ENCODE measurements around the gene ACIN1. TPM values are rescaled to one million over a fixed set of nuclear protein-coding genes. Genes with fewer than 3 reads are reported as not detected.

The ACIN1 gene
- total RNA-seq, 1 experiment from 2014 or later: 181 TPM

- Mint-ChIP-seq H3K27me3 (ENCODE audit: unreplicated experiment) (peaks cover 35% of the 10 kb centered on the region), H3K9me3 (ENCODE audit: low read depth, unreplicated experiment) (no peaks in the 10 kb centered on the region), H3K27ac (ENCODE audit: unreplicated experiment) (no peak overlapping the region), H3K4me1 (ENCODE audit: low read depth, unreplicated experiment) (no peaks in the 10 kb centered on the region), H3K4me3 (ENCODE audit: low read depth, unreplicated experiment) (no peak overlapping the region), H3K36me3 (ENCODE audit: insufficient read depth, unreplicated experiment) (no peaks in the 10 kb centered on the region)
- no peak for DNase-seq
- CTCF ChIA-PET: no interaction called here
- TF ChIP-seq, protein P1, sequence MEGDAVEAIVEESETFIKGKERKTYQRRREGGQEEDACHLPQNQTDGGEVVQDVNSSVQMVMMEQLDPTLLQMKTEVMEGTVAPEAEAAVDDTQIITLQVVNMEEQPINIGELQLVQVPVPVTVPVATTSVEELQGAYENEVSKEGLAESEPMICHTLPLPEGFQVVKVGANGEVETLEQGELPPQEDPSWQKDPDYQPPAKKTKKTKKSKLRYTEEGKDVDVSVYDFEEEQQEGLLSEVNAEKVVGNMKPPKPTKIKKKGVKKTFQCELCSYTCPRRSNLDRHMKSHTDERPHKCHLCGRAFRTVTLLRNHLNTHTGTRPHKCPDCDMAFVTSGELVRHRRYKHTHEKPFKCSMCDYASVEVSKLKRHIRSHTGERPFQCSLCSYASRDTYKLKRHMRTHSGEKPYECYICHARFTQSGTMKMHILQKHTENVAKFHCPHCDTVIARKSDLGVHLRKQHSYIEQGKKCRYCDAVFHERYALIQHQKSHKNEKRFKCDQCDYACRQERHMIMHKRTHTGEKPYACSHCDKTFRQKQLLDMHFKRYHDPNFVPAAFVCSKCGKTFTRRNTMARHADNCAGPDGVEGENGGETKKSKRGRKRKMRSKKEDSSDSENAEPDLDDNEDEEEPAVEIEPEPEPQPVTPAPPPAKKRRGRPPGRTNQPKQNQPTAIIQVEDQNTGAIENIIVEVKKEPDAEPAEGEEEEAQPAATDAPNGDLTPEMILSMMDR (IDR thresholded peaks at IDR 0.05; ENCODE audit: unreplicated experiment): no peak
- intact Hi-C loops (cut with micrococcal nuclease; ENCODE audit: unreplicated experiment): no loop called here
- no TSS peak for BruUV-seq (replicated peaks)
Measured at GRCh38 chr14:23106747-23107045, 11.8 kb upstream of the ACIN1 start.

DNA sequence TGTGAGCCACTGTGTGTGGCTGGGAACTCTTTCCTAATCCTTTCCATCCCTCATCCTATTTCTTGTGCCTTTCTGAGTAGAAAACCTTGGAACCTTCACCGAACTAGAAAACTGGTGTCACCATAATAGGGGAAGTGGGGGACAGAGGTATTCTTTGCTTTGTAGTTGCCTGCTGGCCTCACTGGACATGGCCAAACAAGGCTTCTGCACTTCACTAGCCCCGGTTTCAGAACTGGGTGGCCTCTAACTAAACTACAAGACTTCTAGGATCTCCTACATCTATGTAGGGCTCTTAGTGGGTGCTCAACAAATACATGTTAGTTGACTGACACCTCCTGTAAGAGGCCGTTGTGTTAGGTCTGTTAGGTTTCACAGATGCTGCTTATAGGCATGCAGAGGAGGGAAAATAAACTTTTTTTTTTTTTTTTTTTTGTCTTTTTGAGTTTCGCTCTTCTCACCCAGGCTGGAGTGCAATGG lies 10.4 kb upstream of the ACIN1 start:
- Mint-ChIP-seq H3K9me3 (ENCODE audit: low read depth, unreplicated experiment) (no peaks in the 10 kb centered on the region), H3K27me3 (ENCODE audit: unreplicated experiment) (peaks cover 35% of the 10 kb centered on the region), H3K27ac (ENCODE audit: unreplicated experiment) (no peak overlapping the region), H3K36me3 (ENCODE audit: insufficient read depth, unreplicated experiment) (no peaks in the 10 kb centered on the region), H3K4me1 (ENCODE audit: low read depth, unreplicated experiment) (no peaks in the 10 kb centered on the region), H3K4me3 (ENCODE audit: low read depth, unreplicated experiment) (no peak overlapping the region)
- no TSS peak for BruUV-seq (replicated peaks)
- intact Hi-C loops (cut with micrococcal nuclease; ENCODE audit: unreplicated experiment): no loop called here
- TF ChIP-seq, protein P1 (IDR thresholded peaks at IDR 0.05; ENCODE audit: unreplicated experiment): no peak
- CTCF ChIA-PET: interaction anchor here (0.7 kb wide), 1 partner anchor 1658 kb away, joined by 3 read pairs; no protein-coding TSS in a partner anchor
- no peak for DNase-seq

DNA sequence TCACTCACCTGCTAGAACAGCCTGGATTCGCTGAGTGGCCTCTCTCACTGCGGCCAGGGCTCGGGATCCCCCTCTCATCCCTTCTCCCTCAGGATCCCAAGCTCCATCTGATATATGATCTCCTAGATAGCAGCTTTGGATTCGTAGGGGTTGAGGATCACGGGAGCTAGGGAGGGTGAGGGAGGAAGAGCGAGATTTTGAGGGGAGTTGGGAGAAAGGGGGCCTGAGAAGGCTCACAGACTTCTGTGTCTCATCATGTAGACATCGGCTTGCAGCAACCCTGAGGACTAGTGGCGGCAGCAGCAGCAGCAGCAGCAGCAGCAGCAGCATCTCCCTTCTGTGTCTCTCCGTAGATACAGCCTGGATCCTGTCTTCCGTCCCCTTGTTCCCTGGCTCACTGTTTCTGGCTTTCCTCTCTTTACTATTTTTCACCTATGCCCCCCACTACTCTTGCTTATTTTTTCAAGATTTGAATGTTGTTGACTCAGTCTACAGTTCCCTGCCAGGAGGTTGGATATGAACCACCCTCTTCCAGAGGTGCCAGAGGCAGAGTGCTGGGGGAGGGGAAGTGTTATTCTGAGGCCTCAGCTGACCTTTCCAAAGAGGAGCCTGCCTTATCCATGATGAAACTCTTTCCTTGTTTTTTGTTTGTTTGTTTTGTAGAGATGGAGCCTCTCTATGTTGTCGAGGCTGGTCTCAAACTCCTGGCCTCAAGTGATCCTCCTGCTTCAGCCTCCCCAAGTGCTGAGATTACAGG lies 9.8 kb upstream of the ACIN1 start, which contains the start of gene CIROP:
TSS of gene CIROP (minus strand) at position 399 of the 757 bp plus-strand sequence. CDS start at position 330, 69 bp downstream.
- intact Hi-C loops (cut with micrococcal nuclease; ENCODE audit: unreplicated experiment): no loop called here
- no peaks in the 10 kb centered on the region for H3K4me1 Mint-ChIP-seq (ENCODE audit: low read depth, unreplicated experiment)
- no peaks in the 10 kb centered on the region for H3K9me3 Mint-ChIP-seq (ENCODE audit: low read depth, unreplicated experiment)
- CTCF ChIA-PET: no interaction called here
- BruUV-seq (replicated peaks): no TSS peak
- H3K27ac Mint-ChIP-seq (ENCODE audit: unreplicated experiment): no peak within 1 kb of the TSS
- peaks cover 1% of the 10 kb centered on the region for H3K36me3 Mint-ChIP-seq (ENCODE audit: insufficient read depth, unreplicated experiment)
- peaks cover 35% of the 10 kb centered on the region for H3K27me3 Mint-ChIP-seq (ENCODE audit: unreplicated experiment)
- H3K4me3 Mint-ChIP-seq (ENCODE audit: low read depth, unreplicated experiment): no peak within 1 kb of the TSS
- TF ChIP-seq, protein P1 (IDR thresholded peaks at IDR 0.05; ENCODE audit: unreplicated experiment): no peak
- no peak for DNase-seq

DNA sequence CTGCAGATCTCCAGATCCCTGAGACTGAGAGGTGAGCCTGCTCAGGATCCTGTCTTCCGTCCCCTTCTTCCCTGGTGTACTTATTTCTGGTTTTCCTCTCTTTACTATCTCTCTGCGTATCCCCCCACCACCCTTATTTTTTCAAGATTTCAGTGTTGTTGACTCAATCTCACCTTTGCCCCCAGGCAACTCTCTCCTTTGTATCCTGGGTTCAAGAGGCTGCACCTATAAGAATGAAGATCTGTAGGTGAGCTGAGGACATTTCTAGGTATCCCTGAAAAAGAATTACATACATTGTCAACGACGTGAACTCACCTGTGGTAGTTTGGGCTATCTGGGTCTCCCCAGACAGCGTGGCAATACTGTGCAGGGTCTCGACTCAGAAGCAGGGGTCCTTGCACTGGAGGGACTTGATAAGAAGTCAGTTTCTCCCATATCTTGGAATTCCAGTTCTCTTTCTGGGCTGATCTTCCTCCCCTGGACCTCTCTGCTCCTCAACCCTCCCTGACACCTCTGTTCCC lies 9.2 kb upstream of the ACIN1 start:
- H3K4me1 Mint-ChIP-seq (ENCODE audit: low read depth, unreplicated experiment): no peaks in the 10 kb centered on the region
- H3K27me3 Mint-ChIP-seq (ENCODE audit: unreplicated experiment): peaks cover 35% of the 10 kb centered on the region
- no peaks in the 10 kb centered on the region for H3K9me3 Mint-ChIP-seq (ENCODE audit: low read depth, unreplicated experiment)
- no peak overlapping the region for H3K4me3 Mint-ChIP-seq (ENCODE audit: low read depth, unreplicated experiment)
- no TSS peak for BruUV-seq (replicated peaks)
- CTCF ChIA-PET: no interaction called here
- DNase-seq: no peak
- peaks cover 7% of the 10 kb centered on the region for H3K36me3 Mint-ChIP-seq (ENCODE audit: insufficient read depth, unreplicated experiment)
- TF ChIP-seq, protein P1 (IDR thresholded peaks at IDR 0.05; ENCODE audit: unreplicated experiment): no peak
- intact Hi-C loops (cut with micrococcal nuclease; ENCODE audit: unreplicated experiment): no loop called here
- H3K27ac Mint-ChIP-seq (ENCODE audit: unreplicated experiment): no peak overlapping the region

Data from Calu3 (cell line).